Thyroid gland (tissue), 4 donors: ENCODE results near the gene FAM72C.
"Not testable (repeated sequence)": the region's sequence is repeated elsewhere in the genome, so short reads cannot be mapped to it uniquely, and the experiment has no call there.

Experiments used
- CTCF ChIP-seq, 6 experiments: fragments of 200-600 bp in 3 of 6; fragments of 450-650 bp in 3 of 6; sonication (generic) in 3 of 6; IDR thresholded peaks; one replicate each; pipeline ENCODE4 v1.5.1; 2016 to 2019; ENCODE audit warnings: antibody characterized with exemption in 6 of 6, mild to moderate bottlenecking in 2 of 6, inconsistent platforms in 1 of 6, moderate library complexity in 1 of 6
- POLR2A ChIP-seq, 2 donors: fragments of 450-650 bp; IDR thresholded peaks; one replicate each; pipeline ENCODE4 v1.6.1; 2017; ENCODE audit warnings: antibody characterized with exemption in 2 of 2, mild to moderate bottlenecking in 2 of 2, moderate library complexity in 1 of 2

GRCh38 chr1:143945253-143945652, 26.5 kb downstream of the FAM72C start:
- not testable (repeated sequence) for TF ChIP-seq CTCF, POLR2A (IDR thresholded peaks at IDR 0.05)
